SH-SY5Y (cell line): ENCODE measurements around the gene CRELD2.

Source experiments
- GATA2 ChIP-seq: IDR thresholded peaks from 2 replicates; pipeline ENCODE4 v1.6.1; 2011; ENCODE audit warnings: mild to moderate bottlenecking, low read depth, low read length
- GATA3 ChIP-seq: IDR thresholded peaks from 2 replicates; pipeline ENCODE4 v1.6.1; 2011; ENCODE audit warnings: low read depth, mild to moderate bottlenecking, low read length, moderate library complexity

- no peak for TF ChIP-seq GATA2
- no peak for TF ChIP-seq GATA3
Measured at GRCh38 chr22:49944399-49944891, 26.0 kb downstream of the CRELD2 start.
